Epithelial cell of esophagus (primary cell): ENCODE results near the gene PHF24.

Source experiments
- DNase-seq: peaks from one replicate; pipeline ENCODE4 v3.0.0; 2010; ENCODE audit warnings: low read depth
- H3K4me3 ChIP-seq: 2 replicates; pipeline ENCODE4 v1.5.1; 2011; ENCODE audit warnings: mild to moderate bottlenecking, low read length, control low read depth
- TF ChIP-seq, protein P1 (sequence below): IDR thresholded peaks from 2 replicates; pipeline ENCODE4 v1.5.1; 2011; ENCODE audit warnings: low read depth, mild to moderate bottlenecking, low read length, control low read depth, inconsistent platforms; ENCODE audit not compliant: insufficient read depth; ENCODE audit errors: missing control alignments

Gene PHF24

GRCh38 chr9:34989946-34990635 is 32.0 kb downstream of the PHF24 start:
- peak; percentile 58 for DNase-seq
- peak overlapping the region; percentile 79 for H3K4me3 ChIP-seq
- TF ChIP-seq, protein P1, sequence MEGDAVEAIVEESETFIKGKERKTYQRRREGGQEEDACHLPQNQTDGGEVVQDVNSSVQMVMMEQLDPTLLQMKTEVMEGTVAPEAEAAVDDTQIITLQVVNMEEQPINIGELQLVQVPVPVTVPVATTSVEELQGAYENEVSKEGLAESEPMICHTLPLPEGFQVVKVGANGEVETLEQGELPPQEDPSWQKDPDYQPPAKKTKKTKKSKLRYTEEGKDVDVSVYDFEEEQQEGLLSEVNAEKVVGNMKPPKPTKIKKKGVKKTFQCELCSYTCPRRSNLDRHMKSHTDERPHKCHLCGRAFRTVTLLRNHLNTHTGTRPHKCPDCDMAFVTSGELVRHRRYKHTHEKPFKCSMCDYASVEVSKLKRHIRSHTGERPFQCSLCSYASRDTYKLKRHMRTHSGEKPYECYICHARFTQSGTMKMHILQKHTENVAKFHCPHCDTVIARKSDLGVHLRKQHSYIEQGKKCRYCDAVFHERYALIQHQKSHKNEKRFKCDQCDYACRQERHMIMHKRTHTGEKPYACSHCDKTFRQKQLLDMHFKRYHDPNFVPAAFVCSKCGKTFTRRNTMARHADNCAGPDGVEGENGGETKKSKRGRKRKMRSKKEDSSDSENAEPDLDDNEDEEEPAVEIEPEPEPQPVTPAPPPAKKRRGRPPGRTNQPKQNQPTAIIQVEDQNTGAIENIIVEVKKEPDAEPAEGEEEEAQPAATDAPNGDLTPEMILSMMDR = no peak

GRCh38 chr9:34990908-34991606 is 33.0 kb downstream of the PHF24 start:
- no peak for DNase-seq
- TF ChIP-seq, protein P1 = no peak
- H3K4me3 ChIP-seq = peak overlapping the region; percentile 79

- peak; percentile 56 for DNase-seq
- no peak overlapping the region for H3K4me3 ChIP-seq
- TF ChIP-seq, protein P1 = no peak
These were observed 33.7 kb downstream of the PHF24 start for GRCh38 chr9:34991607-34992375.

DNA sequence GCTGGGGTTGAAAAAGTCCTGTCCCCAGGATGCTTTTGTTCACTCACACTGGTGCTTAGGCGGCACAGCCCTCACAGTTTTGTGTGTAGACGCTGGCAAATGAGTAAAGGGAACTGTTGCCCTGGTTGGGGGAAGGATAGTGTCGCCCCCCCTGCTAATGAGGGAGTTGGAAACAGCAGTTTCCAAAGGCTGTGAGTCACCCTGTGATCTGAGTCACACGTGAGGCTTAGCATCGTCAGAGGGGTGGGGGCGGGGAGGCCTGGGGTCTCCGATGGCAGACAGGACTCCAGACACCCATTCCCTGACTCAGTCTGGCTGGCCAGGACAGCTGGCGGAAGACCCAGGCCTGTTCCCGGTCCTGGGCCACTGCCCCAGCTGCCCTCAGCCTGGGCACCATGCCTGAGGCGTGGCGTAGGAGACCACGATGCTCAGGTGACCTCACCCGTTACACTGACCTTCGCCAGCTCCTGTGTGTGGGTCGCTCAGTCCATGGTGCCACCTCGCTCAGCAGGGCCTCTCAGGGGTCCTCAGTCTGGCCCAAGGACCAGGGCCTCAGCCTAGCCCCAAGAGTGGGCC is 34.4 kb downstream of the PHF24 start:
- peak; percentile 86 for DNase-seq
- no peak overlapping the region for H3K4me3 ChIP-seq
- TF ChIP-seq, protein P1 = no peak

- TF ChIP-seq, protein P1 = no peak
- DNase-seq = peak; percentile 44
- no peak overlapping the region for H3K4me3 ChIP-seq
These were observed 35.6 kb downstream of the PHF24 start for GRCh38 chr9:34993502-34994259.

GRCh38 chr9:34994260-34994899 is 36.3 kb downstream of the PHF24 start:
- TF ChIP-seq, protein P1 = peak; percentile 82
- no peak overlapping the region for H3K4me3 ChIP-seq
- DNase-seq = peak; percentile 75
